Neuronal stem cell (in vitro differentiated cells): ENCODE measurements around the gene B3GALT4.

Experiments used
- DNase-seq: peaks from one replicate; pipeline ENCODE4 v3.0.0-alpha.2; 2013; ENCODE audit warnings: low spot score
- H2AFZ ChIP-seq: one replicate; pipeline ENCODE4 v1.6.1; 2013; ENCODE audit warnings: mild to moderate bottlenecking, low read length, inconsistent platforms
- H2AK5ac ChIP-seq: 2 replicates; pipeline ENCODE4 v1.6.1; 2013; ENCODE audit warnings: low read depth, mild to moderate bottlenecking, inconsistent platforms, low read length, moderate library complexity, mixed read lengths
- H2BK120ac ChIP-seq: 2 replicates; pipeline ENCODE4 v1.6.1; 2013; ENCODE audit warnings: low read depth, mild to moderate bottlenecking, inconsistent platforms, low read length, moderate library complexity, mixed read lengths
- H2BK12ac ChIP-seq: one replicate; pipeline ENCODE4 v1.6.1; 2013; ENCODE audit warnings: low read length, inconsistent platforms
- H2BK15ac ChIP-seq: 2 replicates; pipeline ENCODE4 v1.6.1; 2013; ENCODE audit warnings: mild to moderate bottlenecking, low read length, inconsistent platforms, mixed read lengths
- H2BK5ac ChIP-seq: one replicate; pipeline ENCODE4 v1.6.1; 2013; ENCODE audit warnings: inconsistent platforms, mild to moderate bottlenecking, low read length, moderate library complexity
- H3K14ac ChIP-seq: one replicate; pipeline ENCODE4 v1.6.1; 2013; ENCODE audit warnings: low read length, inconsistent platforms
- H3K18ac ChIP-seq: 2 replicates; pipeline ENCODE4 v1.6.1; 2013; ENCODE audit warnings: low read length, inconsistent platforms
- H3K23ac ChIP-seq: 2 replicates; pipeline ENCODE4 v1.6.1; 2013; ENCODE audit warnings: low read depth, mild to moderate bottlenecking, mixed read lengths, low read length, inconsistent platforms; ENCODE audit not compliant: poor library complexity
- H3K27ac ChIP-seq: replicated peaks from 3 replicates; pipeline ENCODE4 v1.5.1; 2013; ENCODE audit warnings: low read length, inconsistent platforms
- H3K27me3 ChIP-seq, 3 experiments: 2 replicates each; pipeline ENCODE4 v1.6.1; 2013; ENCODE audit warnings: low read length in 3 of 3, mild to moderate bottlenecking in 2 of 3, inconsistent platforms in 1 of 3, low read depth in 1 of 3, mixed read lengths in 1 of 3, moderate library complexity in 1 of 3; ENCODE audit not compliant: control insufficient read depth in 3 of 3, insufficient read depth in 3 of 3
- H3K36me3 ChIP-seq, 2 donors: replicated peaks in 1 of 2; 2 replicates each; pipeline ENCODE4 v1.6.1; 2013; ENCODE audit warnings: low read length in 2 of 2; ENCODE audit not compliant: control insufficient read depth in 2 of 2, insufficient read depth in 2 of 2
- H3K4ac ChIP-seq: 2 replicates; pipeline ENCODE4 v1.6.1; 2013; ENCODE audit warnings: inconsistent platforms, mild to moderate bottlenecking, low read length, moderate library complexity
- H3K4me1 ChIP-seq, 2 donors: 1 replicate in 1 of 2; 2 replicates in 1 of 2; pipeline ENCODE4 v1.6.1; 2013; ENCODE audit warnings: low read length in 2 of 2, low read depth in 1 of 2; ENCODE audit not compliant: control insufficient read depth in 2 of 2, insufficient read depth in 1 of 2
- H3K4me2 ChIP-seq: one replicate; pipeline ENCODE4 v1.6.1; 2013; ENCODE audit warnings: mild to moderate bottlenecking, low read length, inconsistent platforms; ENCODE audit not compliant: insufficient read depth, poor library complexity, severe bottlenecking
- H3K4me3 ChIP-seq, 2 donors: 2 replicates each; pipeline ENCODE4 v1.5.1; 2013; ENCODE audit warnings: low read length in 2 of 2, mild to moderate bottlenecking in 2 of 2, inconsistent platforms in 1 of 2, moderate library complexity in 1 of 2
- H3K79me1 ChIP-seq: one replicate; pipeline ENCODE4 v1.6.1; 2013; ENCODE audit warnings: low read depth, mild to moderate bottlenecking, inconsistent platforms, low read length, moderate library complexity
- H3K9ac ChIP-seq: one replicate; pipeline ENCODE4 v1.6.1; 2013; ENCODE audit warnings: mild to moderate bottlenecking, low read depth, low read length, inconsistent platforms; ENCODE audit not compliant: poor library complexity
- H3K9me3 ChIP-seq, 2 donors: replicated peaks in 1 of 2; 2 replicates each; pipeline versions ENCODE3 to v1.6.1; 2013; ENCODE audit warnings: low read length in 2 of 2, mild to moderate bottlenecking in 2 of 2, inconsistent platforms in 1 of 2, low read depth in 1 of 2, mixed read lengths in 1 of 2, moderate library complexity in 1 of 2; ENCODE audit not compliant: control insufficient read depth in 2 of 2, insufficient read depth in 1 of 2
- H4K8ac ChIP-seq: one replicate; pipeline ENCODE4 v1.6.1; 2013; ENCODE audit warnings: low read depth, mild to moderate bottlenecking, inconsistent platforms, low read length, moderate library complexity
- H4K91ac ChIP-seq: one replicate; pipeline ENCODE4 v1.6.1; 2013; ENCODE audit warnings: low read length, low read depth, mild to moderate bottlenecking, inconsistent platforms; ENCODE audit not compliant: poor library complexity
- WGBS, 2 donors: extraction: QIAGEN DNeasy Blood & Tissue Kit; methylation state at CpG; one replicate each; pipeline ENCODE4 v1.1.7; 2013; ENCODE audit warnings: missing lambda C conversion rate in 2 of 2, mixed read lengths in 1 of 2; ENCODE audit not compliant: insufficient read length in 2 of 2, insufficient replicate concordance in 1 of 2; ENCODE audit errors: extremely low coverage in 2 of 2; 5-methylcytosine and 5-hydroxymethylcytosine counted together

B3GALT4 gene

DNA sequence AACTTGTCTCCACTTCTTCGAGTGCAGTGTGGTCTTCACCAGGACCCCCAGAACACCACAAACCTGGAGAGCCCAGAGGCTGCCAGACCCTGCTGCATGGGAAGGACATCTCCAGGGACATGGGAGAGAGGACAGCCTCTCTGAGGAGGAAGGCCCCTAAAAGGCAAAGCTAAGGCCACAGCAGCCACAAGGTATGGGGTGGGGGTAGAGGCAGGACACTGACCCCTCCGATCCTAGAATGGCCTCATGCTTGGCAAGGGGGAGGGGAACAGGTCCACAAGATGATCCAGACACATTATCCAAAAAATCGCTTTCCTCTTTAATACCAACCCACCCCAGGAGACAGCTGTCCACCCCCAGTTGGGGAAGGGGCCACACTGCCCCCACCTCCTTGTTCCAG is 1.9 kb downstream of the B3GALT4 start:
- Histone ChIP-seq H3K27ac (no peak overlapping the region), H3K18ac (no peak overlapping the region), H3K4ac (no peak overlapping the region), H3K79me1 (peaks cover 7% of the 10 kb centered on the region), H2AK5ac (no peak overlapping the region), H2AFZ (no peak overlapping the region), H3K23ac (no peak overlapping the region), H2BK120ac (no peak overlapping the region), H3K4me1 (peaks cover 12 to 18% of the 10 kb centered on the region in 2 donors), H4K91ac (no peak overlapping the region), H3K14ac (peak overlapping the region; percentile 50), H3K4me2 (no peak overlapping the region), H2BK15ac (no peak overlapping the region), H3K9ac (no peak overlapping the region), H2BK5ac (no peak overlapping the region), H3K27me3 (no peaks in the 10 kb centered on the region), H3K4me3 (no peak overlapping the region), H3K36me3 (peaks cover 45 to 77% of the 10 kb centered on the region in 2 donors), H2BK12ac (no peak overlapping the region), H4K8ac (no peak overlapping the region), H3K9me3 (no peaks in the 10 kb centered on the region)
- no peak for DNase-seq
- no CpG with 5 or more reads among the region's 3 CpGs for WGBS, 2 donors

DNA sequence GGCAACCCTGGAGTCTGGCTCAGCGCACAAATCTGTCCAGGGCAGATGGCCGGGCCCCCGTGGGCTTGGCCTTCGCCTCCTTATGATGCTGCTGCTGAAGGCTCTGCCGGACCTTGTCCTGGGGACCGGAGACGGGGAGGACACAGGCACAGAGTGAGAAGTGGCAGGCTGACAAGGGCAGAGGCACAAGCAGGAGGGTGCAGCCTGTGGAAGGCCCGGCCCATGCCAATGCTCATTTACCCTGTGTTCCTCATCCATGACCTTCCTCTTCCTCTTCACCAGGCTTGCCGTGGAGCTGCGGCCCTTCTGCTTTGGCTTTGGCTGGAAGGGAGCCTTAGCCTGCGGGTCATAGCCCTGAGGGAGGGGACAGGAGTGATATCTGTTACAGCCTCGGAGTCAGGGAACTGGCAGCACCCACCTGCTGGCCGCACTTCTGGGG is 2.4 kb downstream of the B3GALT4 start:
- H2BK12ac ChIP-seq = no peak overlapping the region
- H3K27me3 ChIP-seq = no peaks in the 10 kb centered on the region
- H4K8ac ChIP-seq = no peak overlapping the region
- peaks cover 45 to 75% of the 10 kb centered on the region in 2 donors for H3K36me3 ChIP-seq
- H2BK15ac ChIP-seq = no peak overlapping the region
- no peak overlapping the region for H3K18ac ChIP-seq
- H3K4me1 ChIP-seq = peaks cover 10 to 15% of the 10 kb centered on the region in 2 donors
- H3K4me3 ChIP-seq = no peak overlapping the region
- H3K14ac ChIP-seq = no peak overlapping the region
- no peak overlapping the region for H3K27ac ChIP-seq
- no peak for DNase-seq
- no peak overlapping the region for H3K4me2 ChIP-seq
- H2BK120ac ChIP-seq = no peak overlapping the region
- no peak overlapping the region for H2AK5ac ChIP-seq
- H3K4ac ChIP-seq = peak overlapping the region; percentile 56
- H3K9me3 ChIP-seq = no peaks in the 10 kb centered on the region
- H4K91ac ChIP-seq = no peak overlapping the region
- peak overlapping the region; percentile 67 for H3K9ac ChIP-seq
- peaks cover 5% of the 10 kb centered on the region for H3K79me1 ChIP-seq
- H2AFZ ChIP-seq = no peak overlapping the region
- WGBS, 2 donors = no CpG with 5 or more reads among the region's 13 CpGs
- H2BK5ac ChIP-seq = no peak overlapping the region
- H3K23ac ChIP-seq = no peak overlapping the region

DNA sequence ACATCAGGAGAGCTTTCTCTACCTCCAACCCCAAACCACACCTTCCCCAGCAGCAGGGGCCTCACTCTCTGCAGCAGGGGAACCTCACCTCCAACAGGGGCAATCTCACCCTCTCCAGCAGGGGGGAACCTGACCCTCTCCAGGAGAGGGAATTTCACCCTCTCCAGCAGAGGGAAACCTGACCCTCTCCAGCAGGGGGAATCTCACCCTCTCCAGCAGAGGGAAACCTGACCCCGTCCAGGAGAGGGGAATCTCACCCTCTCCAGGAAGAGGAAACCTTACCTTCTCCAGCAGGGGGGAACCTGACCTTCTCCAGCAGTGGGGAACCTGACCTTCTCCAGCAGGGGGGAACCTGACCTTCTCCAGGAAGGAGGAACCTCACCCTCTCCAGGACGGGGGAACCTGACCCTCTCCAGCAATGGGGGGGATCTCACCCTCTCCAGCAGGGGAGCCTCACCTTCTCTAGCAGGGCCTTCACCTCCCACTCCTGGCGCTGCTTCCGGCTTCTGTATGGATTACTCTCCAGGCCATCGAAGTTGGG is 3.1 kb downstream of the B3GALT4 start:
- Histone ChIP-seq H3K9ac (no peak overlapping the region), H4K91ac (no peak overlapping the region), H3K18ac (no peak overlapping the region), H3K4me2 (no peak overlapping the region), H2BK5ac (no peak overlapping the region), H3K14ac (no peak overlapping the region), H4K8ac (no peak overlapping the region), H3K4me3 (no peak overlapping the region), H2BK120ac (no peak overlapping the region), H3K27me3 (no peaks in the 10 kb centered on the region), H3K36me3 (peaks cover 38 to 75% of the 10 kb centered on the region in 2 donors), H2BK12ac (no peak overlapping the region), H2AFZ (no peak overlapping the region), H3K4me1 (peaks cover 7 to 8% of the 10 kb centered on the region in 2 donors), H2BK15ac (no peak overlapping the region), H3K4ac (no peak overlapping the region), H3K23ac (no peak overlapping the region), H2AK5ac (no peak overlapping the region), H3K79me1 (peaks cover 2% of the 10 kb centered on the region), H3K27ac (no peak overlapping the region), H3K9me3 (no peaks in the 10 kb centered on the region)
- no peak for DNase-seq
- WGBS, 2 donors = no CpG with 5 or more reads among the region's 5 CpGs

DNA sequence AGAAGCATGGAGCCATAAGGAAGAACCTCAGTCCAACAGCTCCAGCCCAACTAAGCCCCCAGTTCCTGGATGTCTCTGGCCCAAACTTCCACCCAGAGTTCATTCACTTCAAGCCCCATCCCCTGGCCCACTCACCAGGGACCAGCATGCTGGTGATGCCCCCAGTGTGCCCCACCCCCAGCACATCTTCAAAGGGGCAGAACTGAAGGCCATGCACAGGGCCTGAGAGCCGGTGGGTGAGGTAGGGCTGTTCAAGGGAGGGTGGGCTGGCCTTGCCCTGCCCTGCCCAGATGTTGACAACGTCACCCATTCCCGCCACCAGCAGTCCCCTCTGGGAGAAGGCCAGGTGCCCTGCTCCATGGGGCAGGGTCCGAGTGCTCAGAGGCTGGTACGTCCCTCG is 3.6 kb downstream of the B3GALT4 start:
- peak overlapping the region; percentile 82 for H2BK5ac ChIP-seq
- H3K27me3 ChIP-seq = no peaks in the 10 kb centered on the region
- peaks cover 2% of the 10 kb centered on the region for H3K79me1 ChIP-seq
- no peak overlapping the region for H4K91ac ChIP-seq
- H4K8ac ChIP-seq = no peak overlapping the region
- no peak overlapping the region for H3K27ac ChIP-seq
- H3K4me2 ChIP-seq = no peak overlapping the region
- no peak overlapping the region for H2BK120ac ChIP-seq
- H2AK5ac ChIP-seq = no peak overlapping the region
- H3K18ac ChIP-seq = no peak overlapping the region
- H2AFZ ChIP-seq = no peak overlapping the region
- peak overlapping the region; percentile 73 for H3K23ac ChIP-seq
- H3K4ac ChIP-seq = no peak overlapping the region
- H3K9ac ChIP-seq = no peak overlapping the region
- no CpG with 5 or more reads among the region's 6 CpGs for WGBS, 2 donors
- no peak overlapping the region for H3K4me3 ChIP-seq
- H3K36me3 ChIP-seq = peaks cover 33 to 74% of the 10 kb centered on the region in 2 donors
- H2BK15ac ChIP-seq = no peak overlapping the region
- no peak for DNase-seq
- H3K4me1 ChIP-seq = peaks cover 7 to 8% of the 10 kb centered on the region in 2 donors
- no peaks in the 10 kb centered on the region for H3K9me3 ChIP-seq
- no peak overlapping the region for H2BK12ac ChIP-seq
- H3K14ac ChIP-seq = no peak overlapping the region
